ENCODE results near the gene SLC29A3.

SLC29A3 gene

DNA sequence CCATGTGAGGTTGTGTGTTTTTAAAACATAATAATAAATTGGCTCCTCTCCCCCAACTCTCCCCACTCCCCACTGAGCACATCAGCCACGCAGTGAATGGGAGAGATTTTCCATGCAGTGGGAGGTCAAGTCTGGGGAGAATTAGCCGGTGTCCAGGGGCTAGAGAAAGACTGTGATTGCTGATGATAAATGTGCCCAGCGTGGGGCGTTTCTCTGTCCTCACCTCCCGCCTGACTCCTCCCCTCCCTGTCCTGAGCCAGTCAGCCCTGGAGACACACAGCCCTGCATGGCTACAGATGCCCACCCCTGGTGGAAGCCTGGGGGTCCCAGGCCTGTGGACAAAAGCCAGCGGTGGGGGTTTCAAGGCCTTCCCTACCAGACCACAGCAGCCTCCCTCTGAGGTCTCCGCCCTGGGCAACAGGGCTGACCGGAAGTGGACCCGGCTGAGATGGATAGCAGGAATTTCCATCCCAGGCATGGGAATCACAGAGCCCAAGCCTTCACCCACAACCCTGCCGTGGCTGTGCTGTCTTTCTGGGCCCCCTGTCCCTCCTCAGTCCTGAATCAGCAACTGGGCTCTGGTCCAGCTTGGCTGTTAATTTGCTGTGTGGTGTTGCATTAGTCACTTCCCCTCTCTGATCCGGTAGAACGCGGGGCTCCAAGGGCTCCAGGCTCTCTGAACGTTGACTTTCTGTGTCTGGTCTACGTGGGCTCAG lies 46.8 kb upstream of the SLC29A3 start:
- TF ChIP-seq, protein P1, sequence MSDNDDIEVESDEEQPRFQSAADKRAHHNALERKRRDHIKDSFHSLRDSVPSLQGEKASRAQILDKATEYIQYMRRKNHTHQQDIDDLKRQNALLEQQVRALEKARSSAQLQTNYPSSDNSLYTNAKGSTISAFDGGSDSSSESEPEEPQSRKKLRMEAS (IDR thresholded peaks at IDR 0.05): no peak
- TF ChIP-seq EGR1 (IDR thresholded peaks at IDR 0.05) (no peak), TAF1 (IDR thresholded peaks at IDR 0.05; ENCODE audit: low read depth) (no peak)
- TF ChIP-seq, protein P2, sequence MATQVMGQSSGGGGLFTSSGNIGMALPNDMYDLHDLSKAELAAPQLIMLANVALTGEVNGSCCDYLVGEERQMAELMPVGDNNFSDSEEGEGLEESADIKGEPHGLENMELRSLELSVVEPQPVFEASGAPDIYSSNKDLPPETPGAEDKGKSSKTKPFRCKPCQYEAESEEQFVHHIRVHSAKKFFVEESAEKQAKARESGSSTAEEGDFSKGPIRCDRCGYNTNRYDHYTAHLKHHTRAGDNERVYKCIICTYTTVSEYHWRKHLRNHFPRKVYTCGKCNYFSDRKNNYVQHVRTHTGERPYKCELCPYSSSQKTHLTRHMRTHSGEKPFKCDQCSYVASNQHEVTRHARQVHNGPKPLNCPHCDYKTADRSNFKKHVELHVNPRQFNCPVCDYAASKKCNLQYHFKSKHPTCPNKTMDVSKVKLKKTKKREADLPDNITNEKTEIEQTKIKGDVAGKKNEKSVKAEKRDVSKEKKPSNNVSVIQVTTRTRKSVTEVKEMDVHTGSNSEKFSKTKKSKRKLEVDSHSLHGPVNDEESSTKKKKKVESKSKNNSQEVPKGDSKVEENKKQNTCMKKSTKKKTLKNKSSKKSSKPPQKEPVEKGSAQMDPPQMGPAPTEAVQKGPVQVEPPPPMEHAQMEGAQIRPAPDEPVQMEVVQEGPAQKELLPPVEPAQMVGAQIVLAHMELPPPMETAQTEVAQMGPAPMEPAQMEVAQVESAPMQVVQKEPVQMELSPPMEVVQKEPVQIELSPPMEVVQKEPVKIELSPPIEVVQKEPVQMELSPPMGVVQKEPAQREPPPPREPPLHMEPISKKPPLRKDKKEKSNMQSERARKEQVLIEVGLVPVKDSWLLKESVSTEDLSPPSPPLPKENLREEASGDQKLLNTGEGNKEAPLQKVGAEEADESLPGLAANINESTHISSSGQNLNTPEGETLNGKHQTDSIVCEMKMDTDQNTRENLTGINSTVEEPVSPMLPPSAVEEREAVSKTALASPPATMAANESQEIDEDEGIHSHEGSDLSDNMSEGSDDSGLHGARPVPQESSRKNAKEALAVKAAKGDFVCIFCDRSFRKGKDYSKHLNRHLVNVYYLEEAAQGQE (IDR thresholded peaks at IDR 0.05; ENCODE audit: low read depth): no peak

DNA sequence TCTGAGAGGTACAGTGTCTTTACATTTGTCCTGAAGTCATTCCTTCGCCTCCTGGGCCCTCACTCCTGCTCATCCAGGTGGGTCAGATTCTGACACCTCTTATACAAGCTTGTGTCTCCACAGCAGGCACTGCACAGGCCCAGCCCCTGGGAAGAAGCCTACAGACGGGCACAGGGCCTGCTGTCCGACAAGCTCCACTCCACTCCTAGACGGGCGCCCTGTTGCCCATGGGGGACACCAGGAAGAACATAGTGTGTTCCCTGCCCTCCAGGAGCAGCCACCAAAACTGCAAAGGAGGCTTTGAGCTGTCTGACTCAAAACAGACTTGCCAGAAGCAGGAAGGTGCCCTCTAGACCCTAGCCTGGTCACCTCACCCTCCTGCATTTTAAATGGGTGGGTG lies 45.6 kb upstream of the SLC29A3 start:
- no peak for TF ChIP-seq YY1 (IDR thresholded peaks at IDR 0.05; ENCODE audit: low read depth)
- TF ChIP-seq CEBPB (IDR thresholded peaks at IDR 0.05): no peak
- no peak for TF ChIP-seq FOXM1 (IDR thresholded peaks at IDR 0.05; ENCODE audit: borderline replicate concordance, low read depth)
- no peak for TF ChIP-seq CREB1 (IDR thresholded peaks at IDR 0.05; ENCODE audit: low read depth)
- no peak for TF ChIP-seq TCF12 (IDR thresholded peaks at IDR 0.05; ENCODE audit: low read depth)
- no peak for TF ChIP-seq ZBTB7A (IDR thresholded peaks at IDR 0.05; ENCODE audit: low read depth)
- no peak for TF ChIP-seq EP300 (IDR thresholded peaks at IDR 0.05; ENCODE audit: borderline replicate concordance)
- no peak for TF ChIP-seq RAD21 (IDR thresholded peaks at IDR 0.05; ENCODE audit: low read depth)
- TF ChIP-seq, protein P1 (IDR thresholded peaks at IDR 0.05): no peak
- TF ChIP-seq, protein P2 (IDR thresholded peaks at IDR 0.05; ENCODE audit: low read depth): no peak
- no peak for TF ChIP-seq EGR1 (IDR thresholded peaks at IDR 0.05)
- no peak for TF ChIP-seq TEAD4 (IDR thresholded peaks at IDR 0.05)
- no peak for TF ChIP-seq TAF1 (IDR thresholded peaks at IDR 0.05; ENCODE audit: low read depth)

DNA sequence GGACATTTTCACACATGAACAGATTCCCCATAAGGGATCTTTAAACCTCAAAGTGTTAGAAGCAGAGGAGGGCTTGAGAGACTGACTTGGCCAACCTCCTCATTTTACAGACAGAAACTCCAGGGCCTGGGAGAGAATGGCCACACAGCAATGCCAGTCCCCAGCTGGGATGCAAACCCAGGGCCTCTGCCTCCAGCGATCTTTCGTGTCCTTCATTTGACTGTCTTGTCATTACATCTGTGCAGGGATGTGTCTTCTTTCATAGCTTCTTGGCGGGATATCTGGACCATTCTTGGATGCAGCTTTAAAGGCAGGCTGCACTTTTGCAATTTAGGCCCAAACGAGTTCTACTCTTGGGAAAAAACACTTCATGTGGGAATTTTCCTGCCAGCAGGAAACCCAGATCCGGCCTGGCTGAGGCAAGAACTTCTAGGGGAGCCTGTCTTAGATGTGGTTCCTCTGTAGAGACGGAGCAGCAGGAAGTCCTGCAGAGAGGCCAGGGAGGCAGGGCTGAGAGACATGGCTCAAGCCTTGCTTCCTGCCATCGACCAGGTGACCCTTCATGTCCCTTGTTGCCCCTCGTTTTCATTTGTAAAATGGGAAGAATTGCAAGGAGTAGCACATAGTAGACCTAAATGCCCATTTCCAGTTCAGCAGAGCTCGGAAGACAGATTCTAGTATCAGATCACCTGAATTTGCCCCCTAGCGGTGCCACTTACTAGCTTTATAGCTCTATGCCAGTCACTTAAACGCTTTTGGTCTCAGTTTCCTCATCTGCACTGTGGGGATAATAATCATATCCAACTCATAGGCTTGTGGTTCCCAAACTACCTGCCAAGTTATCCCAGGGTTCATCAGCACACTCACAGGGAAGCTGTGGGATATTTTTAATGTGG lies 43.9 kb upstream of the SLC29A3 start:
- TF ChIP-seq, protein P2 (IDR thresholded peaks at IDR 0.05; ENCODE audit: low read depth): no peak
- no peak for TF ChIP-seq CREB1 (IDR thresholded peaks at IDR 0.05; ENCODE audit: low read depth)
- no peak for TF ChIP-seq FOXM1 (IDR thresholded peaks at IDR 0.05; ENCODE audit: borderline replicate concordance, low read depth)
- TF ChIP-seq CEBPB (IDR thresholded peaks at IDR 0.05): no peak

DNA sequence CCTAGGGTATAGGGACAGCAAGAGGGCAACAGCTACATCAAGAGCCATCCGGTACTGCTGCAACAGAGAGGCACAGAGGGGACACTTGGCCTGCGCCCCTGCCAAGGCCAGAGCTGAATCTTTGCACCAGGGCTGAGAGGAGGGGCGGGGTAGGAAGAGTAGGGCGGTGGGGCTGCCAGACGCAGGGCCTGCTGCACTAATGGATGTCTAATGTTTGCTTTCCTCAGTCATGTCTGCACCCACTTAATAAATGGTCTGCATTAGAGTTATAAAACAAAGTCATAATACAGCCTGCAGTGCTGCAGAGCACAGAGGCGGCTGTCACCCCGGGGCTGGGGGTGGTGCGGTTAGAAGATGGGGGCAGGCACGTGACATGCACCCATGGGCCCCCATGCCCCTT lies 42.2 kb upstream of the SLC29A3 start:
- TF ChIP-seq FOXM1 (IDR thresholded peaks at IDR 0.05; ENCODE audit: borderline replicate concordance, low read depth): no peak
- TF ChIP-seq, protein P1 (IDR thresholded peaks at IDR 0.05): no peak
- TF ChIP-seq CEBPB (IDR thresholded peaks at IDR 0.05): no peak
- TF ChIP-seq TAF1 (IDR thresholded peaks at IDR 0.05; ENCODE audit: low read depth): no peak
- TF ChIP-seq TCF12 (IDR thresholded peaks at IDR 0.05; ENCODE audit: low read depth): no peak
- TF ChIP-seq EP300 (IDR thresholded peaks at IDR 0.05; ENCODE audit: borderline replicate concordance): no peak
- no peak for TF ChIP-seq CREB1 (IDR thresholded peaks at IDR 0.05; ENCODE audit: low read depth)
- no peak for TF ChIP-seq TEAD4 (IDR thresholded peaks at IDR 0.05)
- no peak for TF ChIP-seq EGR1 (IDR thresholded peaks at IDR 0.05)
- TF ChIP-seq, protein P2 (IDR thresholded peaks at IDR 0.05; ENCODE audit: low read depth): no peak
- TF ChIP-seq, protein P3, sequence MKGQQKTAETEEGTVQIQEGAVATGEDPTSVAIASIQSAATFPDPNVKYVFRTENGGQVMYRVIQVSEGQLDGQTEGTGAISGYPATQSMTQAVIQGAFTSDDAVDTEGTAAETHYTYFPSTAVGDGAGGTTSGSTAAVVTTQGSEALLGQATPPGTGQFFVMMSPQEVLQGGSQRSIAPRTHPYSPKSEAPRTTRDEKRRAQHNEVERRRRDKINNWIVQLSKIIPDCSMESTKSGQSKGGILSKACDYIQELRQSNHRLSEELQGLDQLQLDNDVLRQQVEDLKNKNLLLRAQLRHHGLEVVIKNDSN (IDR thresholded peaks at IDR 0.05): no peak
- no peak for TF ChIP-seq ZBTB7A (IDR thresholded peaks at IDR 0.05; ENCODE audit: low read depth)
- no peak for TF ChIP-seq NFIC (IDR thresholded peaks at IDR 0.05)
- no peak for TF ChIP-seq YY1 (IDR thresholded peaks at IDR 0.05; ENCODE audit: low read depth)

Data from Ishikawa (cell line).